Measurements from ENCODE around the gene ABCC4. TPM values are rescaled to one million over a fixed set of nuclear protein-coding genes. Genes with fewer than 3 reads are reported as not detected.
A peak's percentile ranks its signal among the peaks of the same experiment; 100 is the strongest.

The ABCC4 gene
- total RNA-seq, 2 experiments from 2014 or later: 9.6 to 11.8 TPM

GRCh38 chr13:95056266-95056665 lies 245.0 kb downstream of the ABCC4 start:
- Mint-ChIP-seq H3K4me1 (ENCODE audit: low read depth) (peaks cover under 1% of the 10 kb centered on the region), H3K9me3 (no peaks in the 10 kb centered on the region), H3K4me3 (no peak overlapping the region), H3K27me3 (no peaks in the 10 kb centered on the region), H3K27ac (no peak overlapping the region), H3K36me3 (ENCODE audit: low read depth) (peaks cover 14% of the 10 kb centered on the region)
- CTCF ChIA-PET: no interaction called here
- ATAC-seq (no peak), DNase-seq (no peak)
- no peak for TF ChIP-seq CTCF (IDR thresholded peaks at IDR 0.05)
- intact Hi-C loops (cut with micrococcal nuclease): no loop called here
- POLR2A ChIA-PET: no interaction called here

GRCh38 chr13:95050800-95051615 lies 250.2 kb downstream of the ABCC4 start:
- ChIA-PET POLR2A (no interaction called here), CTCF (interaction anchor here (0.6 kb wide), 1 partner anchor 138 kb away, joined by 5 read pairs; no protein-coding TSS in a partner anchor)
- no peak for DNase-seq
- Mint-ChIP-seq H3K4me1 (ENCODE audit: low read depth) (peaks cover 18% of the 10 kb centered on the region), H3K9me3 (no peaks in the 10 kb centered on the region), H3K4me3 (no peak overlapping the region), H3K27ac (no peak overlapping the region), H3K36me3 (ENCODE audit: low read depth) (peaks cover 15% of the 10 kb centered on the region), H3K27me3 (no peaks in the 10 kb centered on the region)
- TF ChIP-seq CTCF (IDR thresholded peaks at IDR 0.05): no peak
- ATAC-seq: peak; percentile 45
- intact Hi-C loops (cut with micrococcal nuclease): no loop called here

- Mint-ChIP-seq H3K36me3 (ENCODE audit: low read depth) (peaks cover 14% of the 10 kb centered on the region), H3K27ac (no peak overlapping the region), H3K27me3 (no peaks in the 10 kb centered on the region), H3K4me1 (ENCODE audit: low read depth) (peaks cover 18% of the 10 kb centered on the region), H3K4me3 (no peak overlapping the region), H3K9me3 (no peaks in the 10 kb centered on the region)
- TF ChIP-seq CTCF (IDR thresholded peaks at IDR 0.05): no peak
- ChIA-PET CTCF (no interaction called here), POLR2A (no interaction called here)
- DNase-seq (no peak), ATAC-seq (no peak)
- intact Hi-C loops (cut with micrococcal nuclease): no loop called here
Measured at GRCh38 chr13:95049772-95050171, 251.5 kb downstream of the ABCC4 start.

- ATAC-seq: no peak
- DNase-seq: no peak
- no peak overlapping the region for H3K27ac Mint-ChIP-seq
- peaks cover 3% of the 10 kb centered on the region for H3K4me1 Mint-ChIP-seq (ENCODE audit: low read depth)
- no peak overlapping the region for H3K4me3 Mint-ChIP-seq
- intact Hi-C loops (cut with micrococcal nuclease): no loop called here
- H3K9me3 Mint-ChIP-seq: no peaks in the 10 kb centered on the region
- POLR2A ChIA-PET: no interaction called here
- peaks cover 30% of the 10 kb centered on the region for H3K36me3 Mint-ChIP-seq (ENCODE audit: low read depth)
- H3K27me3 Mint-ChIP-seq: no peaks in the 10 kb centered on the region
- CTCF ChIA-PET: no interaction called here
- TF ChIP-seq CTCF (IDR thresholded peaks at IDR 0.05): no peak
Measured at GRCh38 chr13:95044452-95045205, 256.6 kb downstream of the ABCC4 start.

GRCh38 chr13:95039415-95039814 lies 261.8 kb downstream of the ABCC4 start:
- DNase-seq (no peak), ATAC-seq (no peak)
- no peaks in the 10 kb centered on the region for H3K4me1 Mint-ChIP-seq (ENCODE audit: low read depth)
- POLR2A ChIA-PET: no interaction called here
- no peaks in the 10 kb centered on the region for H3K9me3 Mint-ChIP-seq
- H3K27me3 Mint-ChIP-seq: no peaks in the 10 kb centered on the region
- intact Hi-C loops (cut with micrococcal nuclease): no loop called here
- peaks cover 37% of the 10 kb centered on the region for H3K36me3 Mint-ChIP-seq (ENCODE audit: low read depth)
- no peak overlapping the region for H3K27ac Mint-ChIP-seq
- no peak overlapping the region for H3K4me3 Mint-ChIP-seq
- no peak for TF ChIP-seq CTCF (IDR thresholded peaks at IDR 0.05)
- CTCF ChIA-PET: no interaction called here

Measured in activated CD8-positive, alpha-beta T cell treated with anti-CD3 and anti-CD28 coated beads for 36 hours (primary cell).